OCI-LY7 (cell line): ENCODE data around the gene TUBGCP6.

Source experiments
- CTCF ChIP-seq: fragments of 200-600 bp; sonication (generic); conservative IDR thresholded peaks from 2 replicates; pipeline ENCODE4 v1.5.1; 2014; ENCODE audit warnings: mild to moderate bottlenecking, antibody characterized with exemption, low read length, moderate library complexity, mixed read lengths
- EZH2phosphoT487 ChIP-seq: fragments of 200-600 bp; sonication (generic); IDR thresholded peaks from 2 replicates; pipeline ENCODE4 v1.6.1; 2018; ENCODE audit warnings: low read depth, borderline replicate concordance, mild to moderate bottlenecking, mixed run types, antibody characterized with exemption, low read length, moderate library complexity, mixed read lengths

GRCh38 chr22:50272044-50272802 is 27.4 kb upstream of the TUBGCP6 start:
- TF ChIP-seq CTCF (no peak), EZH2phosphoT487 (no peak)
